OCI-LY7 (cell line): ENCODE results near the gene HACD1.

Source experiments
- EZH2phosphoT487 ChIP-seq: fragments of 200-600 bp; sonication (generic); IDR thresholded peaks from 2 replicates; pipeline ENCODE4 v1.6.1; 2018; ENCODE audit warnings: low read depth, borderline replicate concordance, mild to moderate bottlenecking, mixed run types, antibody characterized with exemption, low read length, moderate library complexity, mixed read lengths
- TF ChIP-seq, protein P1 (sequence below): fragments of 200-600 bp; sonication (generic); conservative IDR thresholded peaks from 2 replicates; pipeline ENCODE4 v1.5.1; 2014; ENCODE audit warnings: mild to moderate bottlenecking, antibody characterized with exemption, low read length, moderate library complexity, mixed read lengths

DNA sequence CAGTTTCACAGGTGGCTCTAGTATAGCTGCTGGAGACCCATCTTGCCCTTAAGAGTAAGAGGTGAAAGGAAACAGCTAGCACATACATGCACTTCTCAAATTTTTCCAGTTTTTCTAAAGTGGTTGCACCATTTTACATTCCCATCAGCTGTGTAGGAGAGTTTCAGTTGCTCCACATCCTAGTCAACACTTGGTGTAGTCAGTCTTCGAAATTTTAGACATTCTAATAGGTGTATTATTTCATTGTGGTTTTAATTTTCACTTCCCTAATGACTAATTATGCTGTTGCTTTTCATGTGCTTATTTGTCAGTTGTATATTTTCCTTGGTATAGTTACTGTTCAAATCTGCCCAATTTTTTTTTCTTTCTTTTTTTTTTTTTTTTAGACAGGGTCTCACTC lies 9.5 kb upstream of the HACD1 start:
- TF ChIP-seq, protein P1, sequence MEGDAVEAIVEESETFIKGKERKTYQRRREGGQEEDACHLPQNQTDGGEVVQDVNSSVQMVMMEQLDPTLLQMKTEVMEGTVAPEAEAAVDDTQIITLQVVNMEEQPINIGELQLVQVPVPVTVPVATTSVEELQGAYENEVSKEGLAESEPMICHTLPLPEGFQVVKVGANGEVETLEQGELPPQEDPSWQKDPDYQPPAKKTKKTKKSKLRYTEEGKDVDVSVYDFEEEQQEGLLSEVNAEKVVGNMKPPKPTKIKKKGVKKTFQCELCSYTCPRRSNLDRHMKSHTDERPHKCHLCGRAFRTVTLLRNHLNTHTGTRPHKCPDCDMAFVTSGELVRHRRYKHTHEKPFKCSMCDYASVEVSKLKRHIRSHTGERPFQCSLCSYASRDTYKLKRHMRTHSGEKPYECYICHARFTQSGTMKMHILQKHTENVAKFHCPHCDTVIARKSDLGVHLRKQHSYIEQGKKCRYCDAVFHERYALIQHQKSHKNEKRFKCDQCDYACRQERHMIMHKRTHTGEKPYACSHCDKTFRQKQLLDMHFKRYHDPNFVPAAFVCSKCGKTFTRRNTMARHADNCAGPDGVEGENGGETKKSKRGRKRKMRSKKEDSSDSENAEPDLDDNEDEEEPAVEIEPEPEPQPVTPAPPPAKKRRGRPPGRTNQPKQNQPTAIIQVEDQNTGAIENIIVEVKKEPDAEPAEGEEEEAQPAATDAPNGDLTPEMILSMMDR, result no peak
- no peak for TF ChIP-seq EZH2phosphoT487
